ENCODE results near the gene ANKRD40CL.
A peak's percentile ranks its signal among the peaks of the same experiment; 100 is the strongest.

ANKRD40CL gene

GRCh38 chr17:50790618-50791017 lies 23.3 kb upstream of the ANKRD40CL start:
- H3K4me3 ChIP-seq (ENCODE audit: low read length): no peak overlapping the region
- TF ChIP-seq, protein P1, sequence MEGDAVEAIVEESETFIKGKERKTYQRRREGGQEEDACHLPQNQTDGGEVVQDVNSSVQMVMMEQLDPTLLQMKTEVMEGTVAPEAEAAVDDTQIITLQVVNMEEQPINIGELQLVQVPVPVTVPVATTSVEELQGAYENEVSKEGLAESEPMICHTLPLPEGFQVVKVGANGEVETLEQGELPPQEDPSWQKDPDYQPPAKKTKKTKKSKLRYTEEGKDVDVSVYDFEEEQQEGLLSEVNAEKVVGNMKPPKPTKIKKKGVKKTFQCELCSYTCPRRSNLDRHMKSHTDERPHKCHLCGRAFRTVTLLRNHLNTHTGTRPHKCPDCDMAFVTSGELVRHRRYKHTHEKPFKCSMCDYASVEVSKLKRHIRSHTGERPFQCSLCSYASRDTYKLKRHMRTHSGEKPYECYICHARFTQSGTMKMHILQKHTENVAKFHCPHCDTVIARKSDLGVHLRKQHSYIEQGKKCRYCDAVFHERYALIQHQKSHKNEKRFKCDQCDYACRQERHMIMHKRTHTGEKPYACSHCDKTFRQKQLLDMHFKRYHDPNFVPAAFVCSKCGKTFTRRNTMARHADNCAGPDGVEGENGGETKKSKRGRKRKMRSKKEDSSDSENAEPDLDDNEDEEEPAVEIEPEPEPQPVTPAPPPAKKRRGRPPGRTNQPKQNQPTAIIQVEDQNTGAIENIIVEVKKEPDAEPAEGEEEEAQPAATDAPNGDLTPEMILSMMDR (conservative IDR thresholded peaks at IDR 0.05; ENCODE audit: low read depth, low read length): no peak
- no peak for DNase-seq (ENCODE audit: low read depth)

DNA sequence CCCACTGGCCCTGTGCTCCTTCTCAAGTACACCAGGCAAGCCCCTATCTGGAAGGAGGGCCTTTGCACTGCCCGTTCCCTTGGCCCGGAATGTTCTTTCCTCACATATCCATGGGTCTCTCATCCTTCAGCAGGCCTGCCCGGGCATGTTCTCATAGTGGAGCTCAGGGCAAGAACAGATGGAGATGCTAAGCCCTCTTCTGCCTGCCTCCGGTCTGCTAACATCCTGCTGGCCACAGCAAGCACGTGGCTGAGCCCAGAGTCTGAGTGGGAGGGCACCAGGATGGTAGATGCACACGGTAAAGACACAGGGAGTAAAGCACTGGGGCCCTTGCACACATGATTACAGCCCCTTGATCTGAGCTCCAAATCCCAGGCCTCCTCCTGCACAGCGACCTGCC lies 19.8 kb upstream of the ANKRD40CL start:
- no peak for DNase-seq (ENCODE audit: low read depth)
- TF ChIP-seq, protein P1 (conservative IDR thresholded peaks at IDR 0.05; ENCODE audit: low read depth, low read length): no peak

DNA sequence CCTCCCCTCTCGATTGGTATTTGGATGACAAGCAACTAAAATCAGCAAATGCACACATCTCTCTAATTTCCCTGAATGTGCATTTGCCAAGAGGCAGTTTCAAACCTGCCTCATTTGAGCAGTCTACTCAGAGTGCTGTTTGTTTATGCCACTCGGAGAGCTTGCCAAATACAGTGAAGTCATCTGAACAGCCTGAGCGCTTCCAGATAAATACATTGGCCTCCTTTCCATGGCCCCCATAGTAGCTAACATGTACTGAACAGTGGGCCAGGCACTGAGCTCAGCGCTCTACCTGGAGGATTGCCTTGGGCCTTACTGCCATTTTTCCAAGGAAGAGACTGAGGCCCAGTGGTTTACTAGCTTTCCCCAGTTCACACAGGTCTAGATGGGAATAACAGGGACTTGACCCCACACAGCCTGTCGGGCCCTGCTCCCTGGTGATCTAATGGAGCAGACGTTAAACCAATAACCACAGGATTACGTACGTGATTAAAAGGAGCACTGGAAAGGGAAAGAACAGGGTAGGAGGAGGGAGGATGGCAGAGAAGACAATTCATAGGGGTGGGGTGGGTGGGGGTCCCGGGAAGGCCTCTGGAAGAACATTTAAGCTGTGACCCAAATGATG lies 18.7 kb upstream of the ANKRD40CL start:
- TF ChIP-seq, protein P1 (conservative IDR thresholded peaks at IDR 0.05; ENCODE audit: low read depth, low read length): no peak
- H3K4me3 ChIP-seq (ENCODE audit: low read length): no peak overlapping the region
- no peak for DNase-seq (ENCODE audit: low read depth)

More for the DNA sequence above, 19.8 kb upstream of the ANKRD40CL start:
- H3K4me3 ChIP-seq (ENCODE audit: low read length): no peak overlapping the region

- DNase-seq (ENCODE audit: low read depth): no peak
- TF ChIP-seq, protein P1 (conservative IDR thresholded peaks at IDR 0.05; ENCODE audit: low read depth, low read length): no peak
- H3K4me3 ChIP-seq (ENCODE audit: low read length): no peak overlapping the region
These were observed 17.8 kb upstream of the ANKRD40CL start for GRCh38 chr17:50785126-50785525.

DNA sequence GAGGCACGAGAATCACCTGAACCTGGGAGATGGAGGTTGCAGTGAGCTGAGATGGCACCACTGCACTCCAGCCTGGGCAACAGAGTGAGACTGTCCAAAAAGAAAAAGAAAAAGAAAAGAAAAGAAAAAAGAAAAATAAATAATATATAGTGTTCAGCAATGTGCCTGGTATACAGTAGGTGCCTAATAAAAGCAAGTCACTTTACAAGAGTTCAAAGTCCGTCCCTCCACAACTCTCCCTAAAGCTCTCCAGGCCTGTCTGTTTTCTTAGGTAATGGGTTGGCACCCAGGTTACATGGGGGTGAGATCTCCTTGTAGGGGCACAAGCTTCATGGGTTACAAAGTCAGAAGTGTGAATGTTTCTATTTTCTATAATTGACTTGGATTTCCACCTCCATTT lies 16.6 kb upstream of the ANKRD40CL start:
- no peak for DNase-seq (ENCODE audit: low read depth)
- H3K4me3 ChIP-seq (ENCODE audit: low read length): no peak overlapping the region
- TF ChIP-seq, protein P1 (conservative IDR thresholded peaks at IDR 0.05; ENCODE audit: low read depth, low read length): no peak

DNA sequence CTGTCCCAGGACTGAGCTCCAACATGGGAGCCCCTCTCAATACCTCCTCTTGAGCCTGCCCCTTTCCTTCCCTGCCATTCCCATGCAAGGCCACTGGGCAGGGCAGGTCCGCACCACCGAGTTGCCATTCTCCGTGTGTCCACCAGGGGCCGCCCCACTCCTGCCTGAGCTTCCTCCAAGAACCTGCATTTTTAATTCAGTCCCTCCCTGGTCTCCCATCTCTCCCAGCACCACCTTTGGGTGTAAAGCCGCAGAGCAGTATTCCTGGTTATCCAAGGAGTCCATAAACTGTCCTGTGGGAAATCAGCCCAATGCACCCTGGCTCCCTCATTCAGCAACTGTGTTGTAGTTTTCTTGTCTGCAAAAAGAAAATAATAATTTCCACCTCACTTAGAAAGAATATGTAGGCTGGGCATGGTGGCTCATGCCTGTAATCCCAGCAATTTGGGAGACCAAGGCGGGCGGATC lies 15.9 kb upstream of the ANKRD40CL start:
- DNase-seq (ENCODE audit: low read depth): peak; percentile 54
- TF ChIP-seq, protein P1 (conservative IDR thresholded peaks at IDR 0.05; ENCODE audit: low read depth, low read length): peak; percentile 99
- H3K4me3 ChIP-seq (ENCODE audit: low read length): no peak overlapping the region

GRCh38 chr17:50781167-50781566 lies 13.8 kb upstream of the ANKRD40CL start:
- DNase-seq (ENCODE audit: low read depth): no peak
- no peak overlapping the region for H3K4me3 ChIP-seq (ENCODE audit: low read length)
- TF ChIP-seq, protein P1 (conservative IDR thresholded peaks at IDR 0.05; ENCODE audit: low read depth, low read length): no peak

All from retinal pigment epithelial cell (primary cell).